Mesothelial cell of epicardium (in vitro differentiated cells): ENCODE data around the gene PRTN3. TPM values are rescaled to one million over a fixed set of nuclear protein-coding genes. Genes with fewer than 3 reads are reported as not detected.
A peak's percentile ranks its signal among the peaks of the same experiment; 100 is the strongest.
"Not testable (repeated sequence)": the region's sequence is repeated elsewhere in the genome, so short reads cannot be mapped to it uniquely, and the experiment has no call there.

ENCODE experiments used
- DNase-seq, 2 experiments: peaks; one replicate each; pipeline ENCODE4 v3.0.0; 2021; ENCODE audit warnings: low spot score in 2 of 2; ENCODE audit not compliant: unreplicated experiment in 2 of 2
- H3K27ac Mint-ChIP-seq: 2 replicates; pipeline ENCODE4 v1.8.0; 2021; ENCODE audit warnings: mixed read lengths
- H3K27me3 Mint-ChIP-seq: 2 replicates; pipeline ENCODE4 v1.8.0; 2021; ENCODE audit warnings: low read depth, mixed read lengths
- H3K36me3 Mint-ChIP-seq: 2 replicates; pipeline ENCODE4 v1.8.0; 2021; ENCODE audit warnings: mixed read lengths
- H3K4me1 Mint-ChIP-seq: 2 replicates; pipeline ENCODE4 v1.8.0; 2021; ENCODE audit warnings: mixed read lengths
- H3K4me3 Mint-ChIP-seq: 2 replicates; pipeline ENCODE4 v1.8.0; 2021; ENCODE audit warnings: mild to moderate bottlenecking, moderate library complexity, mixed read lengths
- H3K9me3 Mint-ChIP-seq: 2 replicates; pipeline ENCODE4 v1.8.0; 2021; ENCODE audit warnings: mixed read lengths
- total RNA-seq: library from RNA; stranded (reverse); gene quantifications from 3 replicates; pipeline ENCODE4 v1.2.1, GENCODE V29; 2021
- TF ChIP-seq, protein P1 (sequence below): fragments of 200-600 bp; sonication (generic); IDR thresholded peaks from one replicate; pipeline ENCODE4 v1.5.0; 2021; ENCODE audit warnings: antibody characterized with exemption; ENCODE audit not compliant: unreplicated experiment

Gene PRTN3
- total RNA-seq, 1 donor from 2014 or later = not detected

DNA sequence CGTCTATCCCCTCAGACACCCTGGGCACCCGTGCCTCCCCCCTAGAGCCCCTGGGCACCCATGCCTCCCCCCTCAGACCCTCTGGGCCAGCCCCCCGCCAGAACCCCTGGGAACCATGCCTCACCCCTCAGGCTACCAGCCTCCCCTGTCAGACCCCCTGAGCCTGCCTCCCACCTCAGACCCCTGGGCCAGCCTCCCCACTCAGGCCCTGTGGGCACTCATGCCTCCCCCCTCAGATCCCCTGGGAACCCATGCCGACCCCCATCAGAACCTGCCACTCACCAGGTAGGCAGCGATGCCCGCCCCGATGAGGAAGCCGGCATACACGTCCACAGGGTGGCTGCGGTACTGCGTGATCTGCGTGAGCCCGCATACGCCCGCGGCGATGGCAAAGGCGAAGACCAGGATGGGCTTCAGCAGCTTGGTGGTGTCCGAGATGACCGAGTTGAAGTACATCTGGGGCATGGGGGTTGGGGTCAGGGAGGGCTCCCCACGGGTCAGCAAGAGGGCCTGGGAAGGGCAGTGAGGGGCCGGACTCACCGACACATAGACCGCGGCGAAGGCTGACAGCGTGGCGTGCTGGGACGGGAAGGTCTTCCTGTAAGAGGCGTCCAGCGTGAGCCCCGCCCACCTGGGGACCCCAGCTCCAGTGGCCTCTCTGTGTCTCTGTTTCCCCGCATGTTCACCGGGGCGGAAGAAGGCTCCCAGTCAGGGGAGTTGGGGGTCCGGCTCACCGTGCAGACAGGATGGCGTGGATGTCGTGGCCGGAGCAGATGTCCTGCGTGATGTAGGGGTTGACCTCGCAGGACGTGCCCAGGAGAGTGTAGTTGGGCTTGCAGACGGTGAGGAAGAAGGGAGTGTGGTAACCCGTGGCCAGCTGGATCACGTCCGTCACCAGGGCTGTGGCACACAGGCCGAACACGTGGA lies 26.4 kb upstream of the PRTN3 start:
- H3K27me3 Mint-ChIP-seq = no peaks in the 10 kb centered on the region
- H3K9me3 Mint-ChIP-seq = no peaks in the 10 kb centered on the region
- H3K4me3 Mint-ChIP-seq = no peak overlapping the region
- peak overlapping the region; percentile 21 for H3K27ac Mint-ChIP-seq
- no peak for DNase-seq
- TF ChIP-seq, protein P1, sequence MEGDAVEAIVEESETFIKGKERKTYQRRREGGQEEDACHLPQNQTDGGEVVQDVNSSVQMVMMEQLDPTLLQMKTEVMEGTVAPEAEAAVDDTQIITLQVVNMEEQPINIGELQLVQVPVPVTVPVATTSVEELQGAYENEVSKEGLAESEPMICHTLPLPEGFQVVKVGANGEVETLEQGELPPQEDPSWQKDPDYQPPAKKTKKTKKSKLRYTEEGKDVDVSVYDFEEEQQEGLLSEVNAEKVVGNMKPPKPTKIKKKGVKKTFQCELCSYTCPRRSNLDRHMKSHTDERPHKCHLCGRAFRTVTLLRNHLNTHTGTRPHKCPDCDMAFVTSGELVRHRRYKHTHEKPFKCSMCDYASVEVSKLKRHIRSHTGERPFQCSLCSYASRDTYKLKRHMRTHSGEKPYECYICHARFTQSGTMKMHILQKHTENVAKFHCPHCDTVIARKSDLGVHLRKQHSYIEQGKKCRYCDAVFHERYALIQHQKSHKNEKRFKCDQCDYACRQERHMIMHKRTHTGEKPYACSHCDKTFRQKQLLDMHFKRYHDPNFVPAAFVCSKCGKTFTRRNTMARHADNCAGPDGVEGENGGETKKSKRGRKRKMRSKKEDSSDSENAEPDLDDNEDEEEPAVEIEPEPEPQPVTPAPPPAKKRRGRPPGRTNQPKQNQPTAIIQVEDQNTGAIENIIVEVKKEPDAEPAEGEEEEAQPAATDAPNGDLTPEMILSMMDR = no peak
- H3K4me1 Mint-ChIP-seq = no peaks in the 10 kb centered on the region
- peaks cover 21% of the 10 kb centered on the region for H3K36me3 Mint-ChIP-seq

DNA sequence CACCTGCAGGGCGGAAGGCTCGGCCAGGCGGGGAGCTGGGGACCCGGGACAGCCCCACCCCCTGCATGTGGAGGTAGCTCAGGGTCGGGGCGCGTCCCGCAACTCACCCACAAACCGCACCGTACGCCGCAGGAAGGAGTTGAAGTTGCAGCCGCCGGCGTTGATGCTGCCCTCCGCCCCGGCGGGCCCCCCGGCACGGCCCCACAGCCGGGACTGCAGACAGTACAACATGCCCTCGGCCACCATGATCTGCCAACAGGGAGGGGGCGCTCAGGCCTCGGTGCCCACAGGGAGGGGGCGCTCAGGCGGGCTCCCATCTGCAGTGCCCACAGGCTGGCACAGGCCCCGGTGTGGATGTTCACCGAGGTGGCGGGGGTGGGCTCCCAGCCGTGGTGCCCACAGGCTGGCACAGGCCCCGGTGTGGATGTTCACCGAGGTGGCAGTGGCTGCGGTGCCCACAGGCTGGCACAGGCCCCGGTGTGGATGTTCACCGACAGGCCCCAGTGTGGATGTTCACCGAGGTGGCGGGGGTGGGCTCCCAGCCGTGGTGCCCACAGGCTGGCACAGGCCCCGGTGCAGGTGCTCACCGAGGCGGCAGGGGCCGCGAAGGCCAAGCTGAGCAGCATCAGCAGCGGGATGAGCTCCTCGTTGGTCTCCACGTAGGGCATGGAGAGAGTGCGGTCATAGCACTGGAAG lies 25.6 kb upstream of the PRTN3 start:
- H3K27ac Mint-ChIP-seq = no peak overlapping the region
- H3K4me3 Mint-ChIP-seq = no peak overlapping the region

DNA sequence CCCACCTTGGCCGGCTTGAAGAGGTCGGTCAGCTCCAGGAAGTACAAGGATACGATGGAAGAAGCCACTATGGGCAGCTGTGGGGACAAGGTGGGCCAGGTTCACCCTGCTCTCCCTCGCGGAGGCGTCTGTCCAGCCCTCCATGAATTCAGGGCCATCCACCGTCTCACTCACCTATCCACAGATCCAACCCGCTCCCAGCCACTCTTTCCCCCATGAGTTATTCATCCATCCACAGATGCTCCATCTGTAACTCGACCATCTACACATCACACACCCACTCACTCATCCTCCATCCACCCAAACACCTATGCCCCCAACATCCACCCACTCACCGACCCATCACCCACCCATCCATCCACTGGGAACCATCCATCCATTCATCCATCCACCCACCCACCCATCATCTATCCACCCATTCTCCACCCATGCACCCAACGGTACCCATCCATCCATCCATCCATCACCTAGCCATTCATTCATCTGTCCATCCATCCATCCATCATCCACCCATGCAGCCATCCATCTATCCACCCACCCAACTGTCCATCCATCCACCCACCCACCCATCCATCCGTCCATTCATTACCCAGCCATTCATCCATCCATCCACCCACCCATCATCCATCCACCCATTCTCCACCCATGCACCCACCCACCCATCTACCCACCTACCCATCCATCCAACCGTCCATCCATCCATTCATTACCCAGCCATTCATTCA lies 24.9 kb upstream of the PRTN3 start:
- DNase-seq = no peak
- Mint-ChIP-seq H3K4me3 (no peak overlapping the region), H3K4me1 (no peaks in the 10 kb centered on the region), H3K27ac (no peak overlapping the region), H3K9me3 (no peaks in the 10 kb centered on the region), H3K27me3 (no peaks in the 10 kb centered on the region), H3K36me3 (peaks cover 19% of the 10 kb centered on the region)
- TF ChIP-seq, protein P1 = no peak

More for the DNA sequence above, 25.6 kb upstream of the PRTN3 start:
- DNase-seq = no peak
- Mint-ChIP-seq H3K27me3 (no peaks in the 10 kb centered on the region), H3K9me3 (no peaks in the 10 kb centered on the region), H3K36me3 (peaks cover 21% of the 10 kb centered on the region), H3K4me1 (no peaks in the 10 kb centered on the region)
- TF ChIP-seq, protein P1 = no peak

DNA sequence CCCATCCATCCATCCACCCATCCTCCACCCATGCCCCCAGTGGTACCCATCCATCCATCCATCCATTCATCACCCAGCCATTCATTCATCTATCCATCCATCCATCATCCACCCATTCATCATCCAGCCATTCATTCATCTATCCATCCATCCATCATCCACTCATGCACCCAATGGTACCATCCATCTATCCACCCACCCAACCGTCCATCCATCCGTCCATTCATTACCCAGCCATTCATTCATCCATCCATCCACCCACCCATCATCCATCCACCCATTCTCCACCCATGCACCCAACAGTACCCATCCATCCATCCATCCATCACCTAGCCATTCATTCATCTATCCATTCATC lies 24.3 kb upstream of the PRTN3 start:
- Mint-ChIP-seq H3K9me3 (no peaks in the 10 kb centered on the region), H3K4me3 (no peak overlapping the region), H3K36me3 (peaks cover 19% of the 10 kb centered on the region), H3K27ac (no peak overlapping the region), H3K27me3 (no peaks in the 10 kb centered on the region), H3K4me1 (no peaks in the 10 kb centered on the region)
- TF ChIP-seq, protein P1 = no peak
- no peak for DNase-seq

DNA sequence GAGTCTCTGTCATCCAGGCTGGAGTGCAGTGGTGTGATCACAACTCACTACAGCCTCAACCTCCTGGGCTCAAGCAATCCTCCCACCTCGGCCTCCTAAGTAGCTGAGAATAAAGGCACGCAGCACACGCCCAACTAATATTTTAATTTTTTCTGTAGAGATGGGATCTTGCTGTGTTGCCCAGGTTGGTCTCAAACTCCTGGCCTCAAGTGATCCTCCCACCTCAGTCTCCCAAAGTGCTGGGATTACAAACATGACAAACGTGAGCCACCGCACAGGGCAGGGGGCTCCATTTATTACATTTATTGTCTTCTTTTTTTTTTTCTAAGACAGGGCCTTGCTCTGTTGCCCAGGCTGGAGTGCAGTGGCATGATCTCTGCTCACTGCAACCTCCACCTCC lies 20.6 kb upstream of the PRTN3 start:
- H3K4me1 Mint-ChIP-seq, H3K9me3 Mint-ChIP-seq, DNase-seq, H3K27me3 Mint-ChIP-seq, H3K27ac Mint-ChIP-seq: not testable (repeated sequence)
- H3K4me3 Mint-ChIP-seq = peak overlapping the region; percentile 70
- peaks cover 11% of the 10 kb centered on the region for H3K36me3 Mint-ChIP-seq
